Panc1 (cell line): ENCODE results near the gene ZNF254. TPM values are rescaled to one million over a fixed set of nuclear protein-coding genes. Genes with fewer than 3 reads are reported as not detected.

Experiments used
- ATAC-seq: fragments of 200-7000 bp; cut with Tn5 transposase; 2 replicates; pipeline ENCODE4 v1.9.1; 2020; ENCODE audit warnings: mild to moderate bottlenecking, moderate library complexity
- BruUV-seq: library from RNA; stranded (reverse); fragments of 400-500 nt; replicated peaks from 2 replicates; lab custom pipeline; 2021; lab: Mats Ljungman, UMichigan
- CTCF ChIA-PET: fragments of 300-600 bp; sonication (Branson Sonifier 250); formaldehyde crosslinking; loops from one replicate; lab custom pipeline; 2022; ENCODE audit warnings: antibody characterized with exemption; lab: Charles Lee
- POLR2A ChIA-PET: fragments of 300-600 bp; sonication (Branson Sonifier 250); formaldehyde crosslinking; loops from one replicate; lab custom pipeline; 2022; ENCODE audit warnings: antibody characterized with exemption; lab: Charles Lee
- DNase-seq: peaks from one replicate; pipeline ENCODE4 v3.0.0-alpha.2; 2010; ENCODE audit warnings: low read depth, low spot score
- H3K27ac ChIP-seq: 2 replicates; pipeline ENCODE4 v1.5.1; 2011; ENCODE audit warnings: mild to moderate bottlenecking, low read length, inconsistent platforms
- H3K27me3 ChIP-seq: fragments of 200-500 bp; sonication (Bioruptor generic); 2 replicates; pipeline ENCODE4 v1.6.0; 2014; ENCODE audit warnings: low read length, inconsistent platforms; ENCODE audit not compliant: control insufficient read depth, insufficient read depth
- H3K36me3 ChIP-seq: fragments of 200-500 bp; sonication (Bioruptor generic); 2 replicates; pipeline ENCODE4 v1.5.1; 2014; ENCODE audit warnings: inconsistent platforms, mild to moderate bottlenecking, low read length, moderate library complexity; ENCODE audit not compliant: control insufficient read depth, insufficient read depth
- H3K4me1 ChIP-seq: 2 replicates; pipeline ENCODE4 v1.5.1; 2011; ENCODE audit warnings: inconsistent platforms, mild to moderate bottlenecking, low read length, moderate library complexity; ENCODE audit not compliant: control insufficient read depth, insufficient read depth
- H3K4me3 ChIP-seq, 2 experiments: 2 replicates each; pipeline ENCODE4 v1.5.1; 2011 to 2012; ENCODE audit warnings: low read depth in 2 of 2, low read length in 2 of 2, mild to moderate bottlenecking in 2 of 2, inconsistent platforms in 1 of 2, moderate library complexity in 1 of 2
- H3K9me3 ChIP-seq: fragments of 200-500 bp; sonication (Bioruptor generic); 2 replicates; pipeline ENCODE4 v1.5.1; 2014; ENCODE audit warnings: low read depth, mild to moderate bottlenecking, inconsistent platforms, low read length, moderate library complexity; ENCODE audit not compliant: control insufficient read depth, insufficient read depth
- POLR2AphosphoS5 ChIP-seq: IDR thresholded peaks from 2 replicates; pipeline ENCODE4 v1.6.1; 2012; ENCODE audit warnings: mild to moderate bottlenecking, low read depth, low read length, moderate library complexity
- SIN3A ChIP-seq: IDR thresholded peaks from 2 replicates; pipeline ENCODE4 v1.6.1; 2012; ENCODE audit warnings: low read depth, mild to moderate bottlenecking, low read length, moderate library complexity, borderline replicate concordance; ENCODE audit not compliant: insufficient read depth
- TCF7L2 ChIP-seq: IDR thresholded peaks from 2 replicates; pipeline ENCODE4 v1.6.1; 2011; ENCODE audit warnings: mild to moderate bottlenecking, low read depth, low read length, inconsistent platforms
- in situ Hi-C: cut with HindIII; loops from 2 replicates; pipeline ENCODE4 v1.10.0; 2016; ENCODE audit warnings: low sequenced_read_pairs, low pct_unique_long_range_greater_than_20kb
- intact Hi-C: fragments of 100-400 bp; cut with micrococcal nuclease; formaldehyde crosslinking; loops from one replicate; pipeline ENCODE4 v1.10.0; 2022; ENCODE audit not compliant: unreplicated experiment
- total RNA-seq: library from RNA; stranded (reverse); gene quantifications from one replicate; pipeline ENCODE4 v1.2.1, GENCODE V29; 2021; ENCODE audit not compliant: unreplicated experiment
- TF ChIP-seq, protein P1 (sequence below), 2 experiments: IDR thresholded peaks; 2 replicates each; pipeline ENCODE4 v1.6.1; 2011 to 2012; ENCODE audit warnings: low read depth in 2 of 2, control low read depth in 1 of 2, low read length in 1 of 2, mild to moderate bottlenecking in 1 of 2, moderate library complexity in 1 of 2; ENCODE audit not compliant: insufficient read depth in 1 of 2
- TF ChIP-seq, protein P2 (sequence below): fragments of 450-650 bp; IDR thresholded peaks from 2 replicates; pipeline ENCODE4 v1.5.1; 2017; ENCODE audit warnings: mild to moderate bottlenecking

The ZNF254 gene
- total RNA-seq, 1 experiment from 2014 or later: 12.1 TPM

DNA sequence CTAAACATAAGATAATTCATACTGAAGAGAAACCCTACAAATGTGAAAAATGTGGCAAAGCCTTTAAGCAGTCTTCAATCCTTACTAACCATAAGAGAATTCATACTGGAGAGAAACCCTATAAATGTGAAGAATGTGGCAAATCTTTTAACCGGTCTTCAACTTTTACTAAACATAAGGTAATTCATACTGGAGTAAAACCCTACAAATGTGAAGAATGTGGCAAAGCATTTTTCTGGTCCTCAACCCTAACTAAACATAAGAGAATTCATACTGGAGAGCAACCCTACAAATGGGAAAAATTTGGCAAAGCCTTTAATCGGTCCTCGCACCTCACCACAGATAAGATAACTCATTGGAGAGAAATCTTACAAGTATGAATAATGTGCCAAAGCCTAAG is 40.6 kb downstream of the ZNF254 start:
- no peak overlapping the region for H3K4me3 ChIP-seq
- CTCF ChIA-PET: no interaction called here
- ATAC-seq (no peak), DNase-seq (no peak)
- TF ChIP-seq, protein P1, sequence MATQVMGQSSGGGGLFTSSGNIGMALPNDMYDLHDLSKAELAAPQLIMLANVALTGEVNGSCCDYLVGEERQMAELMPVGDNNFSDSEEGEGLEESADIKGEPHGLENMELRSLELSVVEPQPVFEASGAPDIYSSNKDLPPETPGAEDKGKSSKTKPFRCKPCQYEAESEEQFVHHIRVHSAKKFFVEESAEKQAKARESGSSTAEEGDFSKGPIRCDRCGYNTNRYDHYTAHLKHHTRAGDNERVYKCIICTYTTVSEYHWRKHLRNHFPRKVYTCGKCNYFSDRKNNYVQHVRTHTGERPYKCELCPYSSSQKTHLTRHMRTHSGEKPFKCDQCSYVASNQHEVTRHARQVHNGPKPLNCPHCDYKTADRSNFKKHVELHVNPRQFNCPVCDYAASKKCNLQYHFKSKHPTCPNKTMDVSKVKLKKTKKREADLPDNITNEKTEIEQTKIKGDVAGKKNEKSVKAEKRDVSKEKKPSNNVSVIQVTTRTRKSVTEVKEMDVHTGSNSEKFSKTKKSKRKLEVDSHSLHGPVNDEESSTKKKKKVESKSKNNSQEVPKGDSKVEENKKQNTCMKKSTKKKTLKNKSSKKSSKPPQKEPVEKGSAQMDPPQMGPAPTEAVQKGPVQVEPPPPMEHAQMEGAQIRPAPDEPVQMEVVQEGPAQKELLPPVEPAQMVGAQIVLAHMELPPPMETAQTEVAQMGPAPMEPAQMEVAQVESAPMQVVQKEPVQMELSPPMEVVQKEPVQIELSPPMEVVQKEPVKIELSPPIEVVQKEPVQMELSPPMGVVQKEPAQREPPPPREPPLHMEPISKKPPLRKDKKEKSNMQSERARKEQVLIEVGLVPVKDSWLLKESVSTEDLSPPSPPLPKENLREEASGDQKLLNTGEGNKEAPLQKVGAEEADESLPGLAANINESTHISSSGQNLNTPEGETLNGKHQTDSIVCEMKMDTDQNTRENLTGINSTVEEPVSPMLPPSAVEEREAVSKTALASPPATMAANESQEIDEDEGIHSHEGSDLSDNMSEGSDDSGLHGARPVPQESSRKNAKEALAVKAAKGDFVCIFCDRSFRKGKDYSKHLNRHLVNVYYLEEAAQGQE (IDR thresholded peaks at IDR 0.05; ENCODE audit: insufficient read depth in 1 of 2, low read depth in 2 of 2, low read length in 1 of 2): no peak
- TF ChIP-seq TCF7L2 (no peak), SIN3A (no peak), POLR2AphosphoS5 (no peak)
- H3K27ac ChIP-seq: no peak overlapping the region
- intact Hi-C loops (no loop called here), in situ Hi-C loops (no loop called here)
- H3K4me1 ChIP-seq: no peaks in the 10 kb centered on the region
- POLR2A ChIA-PET: no interaction called here
- no peaks in the 10 kb centered on the region for H3K27me3 ChIP-seq
- peaks cover 55% of the 10 kb centered on the region for H3K9me3 ChIP-seq
- no TSS peak for BruUV-seq
- peaks cover 2% of the 10 kb centered on the region for H3K36me3 ChIP-seq

DNA sequence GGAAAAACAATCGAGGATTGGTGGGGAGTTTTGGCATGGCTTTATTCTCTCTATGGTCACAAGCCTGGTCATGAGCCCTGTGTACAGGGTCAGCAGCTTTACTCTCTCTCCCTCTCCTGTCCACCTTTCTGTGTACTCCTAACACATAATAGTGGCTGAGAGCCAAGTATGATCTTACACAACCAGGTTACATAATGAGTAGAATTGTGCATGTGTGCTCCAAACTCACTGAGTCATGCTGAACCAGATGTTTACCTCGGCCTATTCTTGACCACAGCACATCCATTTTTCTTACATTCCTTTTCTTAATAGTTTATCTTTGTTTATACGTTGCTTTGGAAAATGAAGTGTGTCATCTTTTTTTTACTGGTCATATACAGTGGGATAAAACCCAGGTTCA is 53.1 kb downstream of the ZNF254 start:
- DNase-seq (no peak), ATAC-seq (no peak)
- no peaks in the 10 kb centered on the region for H3K4me1 ChIP-seq
- H3K27me3 ChIP-seq: no peaks in the 10 kb centered on the region
- H3K36me3 ChIP-seq: no peaks in the 10 kb centered on the region
- ChIA-PET CTCF (no interaction called here), POLR2A (no interaction called here)
- in situ Hi-C loops: no loop called here
- intact Hi-C loops: no loop called here
- no peak overlapping the region for H3K4me3 ChIP-seq
- no TSS peak for BruUV-seq
- no peak overlapping the region for H3K27ac ChIP-seq
- TF ChIP-seq POLR2AphosphoS5: no peak
- TF ChIP-seq, protein P2, sequence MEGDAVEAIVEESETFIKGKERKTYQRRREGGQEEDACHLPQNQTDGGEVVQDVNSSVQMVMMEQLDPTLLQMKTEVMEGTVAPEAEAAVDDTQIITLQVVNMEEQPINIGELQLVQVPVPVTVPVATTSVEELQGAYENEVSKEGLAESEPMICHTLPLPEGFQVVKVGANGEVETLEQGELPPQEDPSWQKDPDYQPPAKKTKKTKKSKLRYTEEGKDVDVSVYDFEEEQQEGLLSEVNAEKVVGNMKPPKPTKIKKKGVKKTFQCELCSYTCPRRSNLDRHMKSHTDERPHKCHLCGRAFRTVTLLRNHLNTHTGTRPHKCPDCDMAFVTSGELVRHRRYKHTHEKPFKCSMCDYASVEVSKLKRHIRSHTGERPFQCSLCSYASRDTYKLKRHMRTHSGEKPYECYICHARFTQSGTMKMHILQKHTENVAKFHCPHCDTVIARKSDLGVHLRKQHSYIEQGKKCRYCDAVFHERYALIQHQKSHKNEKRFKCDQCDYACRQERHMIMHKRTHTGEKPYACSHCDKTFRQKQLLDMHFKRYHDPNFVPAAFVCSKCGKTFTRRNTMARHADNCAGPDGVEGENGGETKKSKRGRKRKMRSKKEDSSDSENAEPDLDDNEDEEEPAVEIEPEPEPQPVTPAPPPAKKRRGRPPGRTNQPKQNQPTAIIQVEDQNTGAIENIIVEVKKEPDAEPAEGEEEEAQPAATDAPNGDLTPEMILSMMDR: no peak
- TF ChIP-seq, protein P1 (IDR thresholded peaks at IDR 0.05; ENCODE audit: insufficient read depth in 1 of 2, low read depth in 2 of 2, low read length in 1 of 2): no peak
- TF ChIP-seq TCF7L2: no peak
- TF ChIP-seq SIN3A: no peak
- peaks cover 12% of the 10 kb centered on the region; the same call in 1 of the 2 replicates for H3K9me3 ChIP-seq
